Caco-2 (cell line): ENCODE results near the gene LCN12. TPM values are rescaled to one million over a fixed set of nuclear protein-coding genes. Genes with fewer than 3 reads are reported as not detected.

Experiments
- BruUV-seq: library from RNA; stranded (reverse); fragments of 400-500 nt; replicated peaks from 2 replicates; lab custom pipeline; 2021; lab: Mats Ljungman, UMichigan
- CTCF ChIA-PET: fragments of 300-600 bp; sonication (Branson Sonifier 250); formaldehyde crosslinking; loops from one replicate; lab custom pipeline; 2022; ENCODE audit warnings: antibody characterized with exemption; lab: Charles Lee
- POLR2A ChIA-PET: fragments of 300-600 bp; sonication (Branson Sonifier 250); formaldehyde crosslinking; loops from one replicate; lab custom pipeline; 2022; ENCODE audit warnings: antibody characterized with exemption; lab: Charles Lee
- DNase-seq, 2 experiments: peaks; one replicate each; pipeline versions ENCODE4 v3.0.0 to v3.0.0-alpha.2; 2020 to 2022
- H3K27me3 ChIP-seq: replicated peaks from 2 replicates; pipeline ENCODE4 v1.6.0; 2011; ENCODE audit warnings: low read length; ENCODE audit not compliant: control insufficient read depth, insufficient read depth
- H3K36me3 ChIP-seq: 2 replicates; pipeline ENCODE4 v1.5.1; 2011; ENCODE audit warnings: low read length; ENCODE audit not compliant: control insufficient read depth, insufficient read depth
- H3K4me1 ChIP-seq: fragments of 250-450 bp; sonication (Bioruptor Pico); 2 replicates; pipeline ENCODE4 v1.5.1; 2020; ENCODE audit warnings: mild to moderate bottlenecking
- H3K4me3 ChIP-seq: 2 replicates; pipeline ENCODE4 v1.5.1; 2011; ENCODE audit warnings: low read depth, mild to moderate bottlenecking, control low read depth, low read length
- H3K9me3 ChIP-seq: fragments of 250-450 bp; sonication (Bioruptor Pico); 2 replicates; pipeline ENCODE4 v1.5.1; 2020; ENCODE audit warnings: mild to moderate bottlenecking, moderate library complexity
- H3K27ac Mint-ChIP-seq: one replicate; pipeline ENCODE4 v1.8.0; 2022; ENCODE audit warnings: mixed read lengths; ENCODE audit not compliant: unreplicated experiment
- H3K27me3 Mint-ChIP-seq: one replicate; pipeline ENCODE4 v1.8.0; 2022; ENCODE audit warnings: mixed read lengths; ENCODE audit not compliant: insufficient read depth, unreplicated experiment
- H3K36me3 Mint-ChIP-seq: one replicate; pipeline ENCODE4 v1.8.0; 2022; ENCODE audit warnings: mild to moderate bottlenecking, mixed read lengths; ENCODE audit not compliant: insufficient read depth, unreplicated experiment
- H3K4me1 Mint-ChIP-seq: one replicate; pipeline ENCODE4 v1.8.0; 2022; ENCODE audit warnings: low read depth, mixed read lengths; ENCODE audit not compliant: unreplicated experiment
- H3K4me3 Mint-ChIP-seq: one replicate; pipeline ENCODE4 v1.8.0; 2022; ENCODE audit warnings: mild to moderate bottlenecking, moderate library complexity, mixed read lengths; ENCODE audit not compliant: unreplicated experiment
- H3K9me3 Mint-ChIP-seq: one replicate; pipeline ENCODE4 v1.8.0; 2022; ENCODE audit warnings: mixed read lengths; ENCODE audit not compliant: unreplicated experiment
- CTCF ChIP-seq, 2 experiments: fragments of 200-600 bp in 1 of 2; IDR thresholded peaks; 1 replicate in 1 of 2; 2 replicates in 1 of 2; pipeline versions ENCODE4 v1.5.1 to v1.8.0; 2011 to 2022; ENCODE audit warnings: antibody characterized with exemption in 1 of 2, control low read depth in 1 of 2, inconsistent platforms in 1 of 2, low read depth in 1 of 2, low read length in 1 of 2, mild to moderate bottlenecking in 1 of 2, moderate library complexity in 1 of 2; ENCODE audit not compliant: insufficient read depth in 1 of 2, severe bottlenecking in 1 of 2, unreplicated experiment in 1 of 2
- intact Hi-C: fragments of 100-400 bp; cut with micrococcal nuclease; formaldehyde crosslinking; loops from one replicate; pipeline ENCODE4 v1.10.0; 2022; ENCODE audit not compliant: unreplicated experiment
- total RNA-seq: library from RNA; stranded (reverse); gene quantifications from 2 replicates; pipeline ENCODE4 v1.2.3, GENCODE V29; 2022

The LCN12 gene
- total RNA-seq, 1 experiment from 2014 or later: 20.0 TPM

DNA sequence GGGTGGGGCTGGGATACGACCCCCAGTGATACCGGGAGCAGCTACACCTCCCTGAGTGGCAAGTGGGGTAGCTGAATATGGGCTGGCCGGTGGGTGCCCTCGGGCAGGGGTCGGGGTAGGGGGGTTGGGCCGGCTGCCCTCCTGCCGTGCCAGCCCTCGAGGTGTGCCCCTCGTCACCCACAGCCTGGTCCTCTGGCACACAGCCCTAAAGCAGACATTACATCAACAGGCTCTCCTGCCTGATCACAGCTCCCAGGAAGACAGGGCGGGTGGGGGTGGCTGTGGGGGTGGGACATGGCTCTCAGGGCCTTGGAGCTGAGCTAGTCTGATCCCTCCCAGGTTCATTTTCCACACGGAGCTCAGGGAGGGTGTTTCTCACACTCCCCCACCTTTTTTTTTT is 30.8 kb upstream of the LCN12 start:
- H3K4me1 Mint-ChIP-seq: no peaks in the 10 kb centered on the region
- DNase-seq: no peak
- H3K36me3 ChIP-seq: peaks cover 3% of the 10 kb centered on the region; the same call in 1 of the 2 replicates
- no peak overlapping the region for H3K4me3 Mint-ChIP-seq
- peaks cover 80% of the 10 kb centered on the region for H3K36me3 Mint-ChIP-seq
- TF ChIP-seq CTCF (IDR thresholded peaks at IDR 0.05; ENCODE audit: insufficient read depth in 1 of 2, low read depth in 1 of 2, low read length in 1 of 2, severe bottlenecking in 1 of 2, unreplicated experiment in 1 of 2): no peak
- no TSS peak for BruUV-seq
- H3K9me3 Mint-ChIP-seq: no peaks in the 10 kb centered on the region
- H3K4me3 ChIP-seq: no peak overlapping the region
- no peaks in the 10 kb centered on the region for H3K27me3 ChIP-seq
- POLR2A ChIA-PET: no interaction called here
- no peaks in the 10 kb centered on the region for H3K27me3 Mint-ChIP-seq
- H3K27ac Mint-ChIP-seq: no peak overlapping the region
- intact Hi-C loops: no loop called here
- no peaks in the 10 kb centered on the region for H3K4me1 ChIP-seq
- no peaks in the 10 kb centered on the region for H3K9me3 ChIP-seq
- CTCF ChIA-PET: no interaction called here

GRCh38 chr9:136921718-136922117 is 30.4 kb upstream of the LCN12 start:
- no peaks in the 10 kb centered on the region for H3K4me1 Mint-ChIP-seq
- Histone ChIP-seq H3K9me3 (no peaks in the 10 kb centered on the region), H3K4me3 (no peak overlapping the region), H3K36me3 (peaks cover 5% of the 10 kb centered on the region; the same call in 1 of the 2 replicates), H3K27me3 (no peaks in the 10 kb centered on the region), H3K4me1 (no peaks in the 10 kb centered on the region)
- ChIA-PET POLR2A (no interaction called here), CTCF (no interaction called here)
- TF ChIP-seq CTCF (IDR thresholded peaks at IDR 0.05; ENCODE audit: insufficient read depth in 1 of 2, low read depth in 1 of 2, low read length in 1 of 2, severe bottlenecking in 1 of 2, unreplicated experiment in 1 of 2): no peak
- intact Hi-C loops: no loop called here
- H3K9me3 Mint-ChIP-seq: no peaks in the 10 kb centered on the region
- no TSS peak for BruUV-seq
- H3K27me3 Mint-ChIP-seq: no peaks in the 10 kb centered on the region
- no peak overlapping the region for H3K27ac Mint-ChIP-seq
- H3K4me3 Mint-ChIP-seq: no peak overlapping the region
- DNase-seq: no peak
- H3K36me3 Mint-ChIP-seq: peaks cover 80% of the 10 kb centered on the region

DNA sequence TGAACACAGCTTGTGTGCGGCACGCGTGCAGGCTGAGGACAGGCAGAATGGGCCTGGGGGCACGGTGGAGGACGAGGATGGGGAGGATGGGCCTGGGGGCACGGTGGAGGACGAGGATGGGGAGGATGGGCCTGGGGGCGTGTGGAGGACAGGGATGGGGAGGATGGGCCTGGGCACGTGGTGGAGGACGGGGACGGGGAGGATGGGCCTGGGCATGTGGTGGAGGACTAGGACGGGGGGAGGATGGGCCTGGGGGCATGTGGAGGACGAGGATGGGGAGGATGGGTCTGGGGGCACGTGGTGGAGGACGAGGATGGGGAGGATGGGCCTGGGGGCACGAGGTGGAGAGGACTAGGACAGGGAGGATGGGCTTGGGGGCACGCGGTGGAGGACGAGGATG is 29.5 kb upstream of the LCN12 start:
- no TSS peak for BruUV-seq
- Histone ChIP-seq H3K27me3 (no peaks in the 10 kb centered on the region), H3K4me3 (no peak overlapping the region), H3K4me1 (no peaks in the 10 kb centered on the region), H3K9me3 (no peaks in the 10 kb centered on the region), H3K36me3 (peaks cover 5% of the 10 kb centered on the region; the same call in 1 of the 2 replicates)
- H3K4me3 Mint-ChIP-seq: no peak overlapping the region
- H3K36me3 Mint-ChIP-seq: peaks cover 77% of the 10 kb centered on the region
- no peak for DNase-seq
- no peak for TF ChIP-seq CTCF (IDR thresholded peaks at IDR 0.05; ENCODE audit: insufficient read depth in 1 of 2, low read depth in 1 of 2, low read length in 1 of 2, severe bottlenecking in 1 of 2, unreplicated experiment in 1 of 2)
- no peaks in the 10 kb centered on the region for H3K4me1 Mint-ChIP-seq
- intact Hi-C loops: no loop called here
- H3K27me3 Mint-ChIP-seq: no peaks in the 10 kb centered on the region
- no peaks in the 10 kb centered on the region for H3K9me3 Mint-ChIP-seq
- CTCF ChIA-PET: no interaction called here
- POLR2A ChIA-PET: no interaction called here
- H3K27ac Mint-ChIP-seq: no peak overlapping the region
